NOMO-1 (cell line): ENCODE data around the gene UBR3.

Experiments
- DNase-seq, 2 experiments: peaks; one replicate each; lab custom pipeline; 2025; ENCODE audit not compliant: unreplicated experiment in 2 of 2; lab: John Stamatoyannopoulos, UW

Gene UBR3

DNA sequence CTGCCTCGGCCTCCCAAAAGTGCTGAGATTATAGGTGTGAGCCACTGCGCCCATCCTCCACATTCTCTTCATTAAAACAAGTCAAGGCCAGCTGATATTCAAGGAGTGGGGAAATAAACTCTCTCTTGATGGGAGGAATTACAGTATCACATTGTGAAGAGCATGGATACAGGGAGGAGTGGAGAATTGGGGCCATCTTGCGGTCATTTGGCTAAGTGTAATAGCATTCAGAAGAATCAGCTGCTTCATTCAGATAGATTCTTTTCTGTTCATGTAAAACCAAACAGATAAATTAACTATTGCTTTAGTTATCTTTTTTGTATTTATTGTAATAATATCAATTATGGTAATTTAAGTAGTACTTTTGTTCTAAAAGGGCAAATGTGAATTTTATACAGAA is 156.3 kb downstream of the UBR3 start:
- DNase-seq = no peak

DNA sequence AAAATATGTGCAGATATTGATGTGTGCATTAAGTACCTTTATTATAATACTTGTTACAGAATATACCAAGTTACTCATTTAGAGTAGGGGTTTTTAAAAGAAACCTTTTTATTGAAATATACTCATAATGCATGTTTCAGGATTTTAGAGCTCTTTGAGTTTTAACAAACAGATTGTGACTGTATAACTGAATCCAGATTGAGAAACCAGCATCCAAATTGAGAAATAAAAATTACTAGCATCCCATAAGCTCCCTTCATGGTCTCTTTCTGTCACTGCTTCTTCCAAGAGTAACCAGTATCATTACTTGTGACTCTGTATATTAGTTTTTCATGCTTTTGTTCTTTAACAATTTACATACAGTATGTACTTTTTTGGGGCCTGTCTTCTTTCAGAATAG is 156.9 kb downstream of the UBR3 start:
- DNase-seq = no peak

DNA sequence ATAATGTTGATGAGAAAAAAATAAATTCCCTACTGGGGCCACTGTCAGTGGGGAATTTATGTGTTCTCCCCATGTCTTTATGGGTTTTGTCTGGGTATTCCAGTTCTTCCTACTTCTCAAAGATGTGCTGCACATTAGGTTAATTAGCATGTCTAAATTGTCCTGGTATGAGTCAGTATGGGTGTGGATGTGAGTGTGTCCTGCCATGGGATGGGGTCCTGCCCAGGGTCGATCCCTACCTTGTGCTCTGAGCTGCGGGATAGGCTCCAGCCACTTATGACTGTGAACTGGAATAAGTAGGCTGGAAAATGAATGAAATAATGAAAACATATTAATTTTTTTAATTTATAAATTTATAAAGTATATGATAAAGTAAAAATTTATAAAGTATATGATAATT is 167.5 kb downstream of the UBR3 start:
- no peak for DNase-seq

DNA sequence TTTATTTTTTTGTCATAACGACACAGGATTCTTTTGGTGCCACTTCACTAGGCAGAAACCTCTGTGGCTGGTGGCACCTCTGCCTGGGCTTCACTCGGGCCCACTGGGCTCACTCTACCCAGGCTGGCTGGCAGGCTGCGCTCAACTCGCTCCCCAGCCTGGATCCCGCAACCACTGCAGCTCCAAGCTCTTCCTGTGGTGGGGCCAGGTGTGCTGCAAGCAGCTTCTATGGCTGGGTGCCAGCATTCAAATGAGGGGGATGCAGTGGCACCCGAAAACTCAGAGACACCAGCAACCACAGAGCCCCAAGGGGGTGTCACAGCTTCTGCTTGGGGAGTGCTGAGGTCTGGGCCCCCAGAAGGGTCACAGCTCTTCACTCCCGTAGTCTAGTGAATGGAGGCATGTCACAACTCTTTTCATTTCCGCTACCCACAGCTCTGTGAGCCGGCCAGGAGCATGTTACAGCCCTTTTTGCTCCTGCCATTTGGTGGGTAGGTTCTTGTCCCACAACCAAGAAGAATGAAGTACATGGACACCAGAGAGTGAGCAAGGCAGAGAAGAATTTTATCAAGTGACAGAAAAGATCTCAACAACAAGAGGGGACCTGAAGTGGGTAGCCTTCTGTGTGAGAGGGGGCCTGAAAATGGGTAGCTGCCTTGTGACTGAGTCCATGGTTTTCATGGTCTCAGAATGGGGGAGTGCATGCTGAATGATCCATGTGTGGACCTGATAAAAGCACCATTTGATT is 170.1 kb downstream of the UBR3 start:
- no peak for DNase-seq

DNA sequence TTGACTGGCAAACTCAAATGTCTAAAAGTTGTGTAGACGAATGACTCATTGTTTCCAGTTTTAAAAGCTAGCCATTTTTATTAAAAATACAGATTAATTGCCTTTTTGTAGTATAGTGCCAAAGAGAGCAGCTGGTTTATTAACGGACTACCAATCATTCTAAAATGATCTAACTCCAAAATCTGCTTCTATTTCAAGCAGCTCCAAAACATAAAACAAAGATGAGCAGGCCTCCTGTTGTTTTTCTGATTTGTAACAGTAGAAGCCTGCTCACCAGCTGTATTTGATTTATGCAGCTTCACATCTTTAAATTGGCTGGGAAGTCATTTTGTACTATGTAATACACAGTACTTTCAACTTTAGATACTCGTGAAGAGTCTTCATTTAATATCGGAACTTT is 171.8 kb downstream of the UBR3 start:
- no peak for DNase-seq

DNA sequence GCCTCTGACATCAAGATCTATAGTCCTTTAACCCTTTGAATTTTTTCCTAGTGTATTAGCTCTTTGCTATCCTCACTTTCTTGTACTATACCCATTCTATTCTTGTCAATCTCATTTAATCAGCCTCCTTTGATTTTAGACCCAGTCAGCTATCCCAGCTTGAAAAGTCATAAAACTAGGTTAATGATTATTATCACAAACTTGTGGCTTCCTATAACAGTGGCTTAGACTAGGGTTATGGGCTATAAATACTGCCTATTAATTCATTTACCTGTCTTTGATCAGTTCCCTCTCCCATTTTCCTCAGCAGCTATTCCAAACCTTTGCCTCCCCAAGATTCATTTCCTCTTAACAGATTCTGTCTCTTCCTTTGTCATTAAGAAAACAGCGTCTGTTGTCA is 174.8 kb downstream of the UBR3 start:
- DNase-seq = no peak

DNA sequence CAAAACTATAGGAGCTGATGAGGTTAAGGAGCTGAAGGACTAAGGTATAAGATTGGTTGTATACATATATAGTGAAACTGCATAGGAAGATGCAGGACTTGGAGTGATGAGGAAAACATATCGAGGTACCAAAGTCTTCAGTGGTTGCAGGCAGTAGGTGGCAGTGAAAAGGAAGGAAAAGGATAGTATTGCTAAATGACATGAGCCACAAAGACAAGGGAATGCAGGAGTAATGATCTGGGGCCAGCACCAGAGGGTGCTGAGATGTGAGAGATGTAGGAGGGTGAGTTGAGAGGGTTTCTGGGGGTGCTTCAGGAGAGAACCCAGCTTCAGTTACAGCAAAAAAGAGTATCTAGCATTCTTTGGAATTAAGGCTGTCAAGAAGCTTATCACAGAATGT is 178.4 kb downstream of the UBR3 start:
- no peak for DNase-seq

DNA sequence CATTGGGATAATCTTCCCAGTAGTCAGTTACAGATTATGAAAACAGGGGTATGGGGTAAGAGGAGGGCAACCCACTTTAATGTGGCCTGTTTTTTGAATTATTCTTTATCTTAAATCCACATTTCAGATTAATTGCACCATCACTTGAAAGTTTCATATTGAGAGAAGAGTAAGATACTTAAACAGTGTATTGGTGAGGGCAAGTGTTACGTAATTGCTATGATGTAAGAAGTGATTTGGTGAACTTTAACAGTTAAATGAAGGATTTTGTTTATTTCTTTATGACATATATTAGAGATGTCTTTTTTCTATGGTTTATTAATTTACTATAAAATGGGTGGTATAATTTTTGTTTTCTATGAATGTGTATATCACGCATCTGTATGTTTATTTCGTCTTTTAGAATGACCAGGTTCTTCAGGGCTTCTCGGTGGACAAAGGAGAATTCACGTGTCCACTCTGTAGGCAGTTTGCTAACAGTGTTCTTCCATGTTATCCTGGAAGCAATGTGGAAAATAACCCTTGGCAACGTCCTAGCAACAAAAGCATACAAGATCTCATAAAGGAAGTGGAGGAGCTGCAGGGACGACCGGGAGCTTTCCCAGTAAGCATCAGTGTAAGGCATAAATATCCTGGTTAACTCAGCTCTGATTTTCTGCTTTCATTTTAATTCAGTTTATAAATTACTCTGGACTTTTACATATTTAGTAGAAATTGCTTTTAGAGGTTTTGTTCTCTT is 179.5 kb downstream of the UBR3 start:
- DNase-seq = peak in 1 of 2 experiments; percentile 41

DNA sequence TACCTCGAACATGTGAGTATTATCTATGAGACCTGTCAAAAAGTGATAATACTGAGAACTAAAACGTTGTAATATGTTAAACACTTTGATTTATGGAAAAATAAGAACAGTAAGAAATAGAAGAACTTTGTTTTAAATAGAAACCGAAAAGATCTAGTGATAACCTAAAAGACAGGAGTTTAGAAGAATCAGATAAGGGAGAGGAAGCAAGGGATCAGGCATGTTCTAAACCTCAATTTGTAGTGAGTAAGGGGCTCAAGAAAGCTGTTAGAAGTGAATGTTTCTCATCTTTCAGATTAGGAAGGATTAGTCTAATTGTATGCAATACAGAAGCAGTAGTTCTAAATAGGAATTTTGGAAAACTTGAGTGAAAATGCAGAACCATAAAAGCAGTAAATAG is 182.0 kb downstream of the UBR3 start:
- no peak for DNase-seq

DNA sequence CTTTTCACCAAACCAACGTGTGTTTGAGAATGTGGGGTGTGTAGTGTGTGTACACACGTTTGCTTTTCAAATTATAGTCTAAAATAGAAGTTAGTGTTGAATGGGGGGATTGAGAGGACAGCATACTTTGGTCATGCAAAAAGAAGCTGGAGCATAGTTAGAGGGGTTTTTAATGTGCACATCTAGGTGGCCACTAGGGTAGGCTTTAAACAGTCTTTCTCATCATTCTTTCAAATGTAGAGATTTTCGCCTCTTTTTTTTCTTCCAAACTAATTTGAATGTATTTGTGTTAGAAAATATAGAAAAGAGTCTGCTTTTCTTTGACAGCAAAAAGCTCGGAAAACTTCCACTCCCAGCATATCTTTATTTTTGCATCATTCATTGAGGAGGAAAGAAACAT is 185.5 kb downstream of the UBR3 start:
- DNase-seq = no peak

DNA sequence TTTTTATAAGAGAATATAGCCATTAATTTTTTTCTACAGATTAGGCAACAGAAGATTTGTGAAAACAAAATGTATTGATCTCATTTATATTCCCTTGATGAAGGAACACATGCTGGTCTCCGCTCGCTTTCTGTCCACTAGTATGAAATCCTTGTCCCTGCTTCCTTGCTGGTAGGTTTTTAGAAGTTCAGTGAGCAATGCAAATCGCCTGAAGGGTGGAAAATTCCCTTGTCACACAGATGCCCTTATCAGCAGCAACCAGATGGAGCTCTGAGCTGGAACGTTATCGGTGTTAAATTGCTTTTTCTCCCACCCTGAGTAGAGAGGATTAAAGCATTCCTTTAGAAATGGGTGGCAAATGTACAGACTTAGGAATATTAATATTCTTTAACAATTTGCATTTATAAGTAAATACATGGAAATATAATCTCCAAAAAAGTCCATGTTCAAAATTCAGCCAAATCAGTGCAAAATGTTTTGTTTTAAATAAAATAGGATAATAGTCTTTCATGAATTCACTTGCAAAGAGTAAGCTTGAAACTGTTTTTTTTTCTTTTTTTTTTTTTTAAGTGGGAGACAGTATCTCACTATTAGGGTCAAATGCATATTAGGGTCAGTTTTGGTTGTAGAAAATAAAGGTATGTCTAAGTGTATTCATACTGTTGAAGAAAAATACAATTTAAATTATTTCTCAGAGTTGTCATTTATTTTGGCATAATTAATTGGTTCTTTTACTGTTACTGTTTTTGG is 186.7 kb downstream of the UBR3 start:
- no peak for DNase-seq

DNA sequence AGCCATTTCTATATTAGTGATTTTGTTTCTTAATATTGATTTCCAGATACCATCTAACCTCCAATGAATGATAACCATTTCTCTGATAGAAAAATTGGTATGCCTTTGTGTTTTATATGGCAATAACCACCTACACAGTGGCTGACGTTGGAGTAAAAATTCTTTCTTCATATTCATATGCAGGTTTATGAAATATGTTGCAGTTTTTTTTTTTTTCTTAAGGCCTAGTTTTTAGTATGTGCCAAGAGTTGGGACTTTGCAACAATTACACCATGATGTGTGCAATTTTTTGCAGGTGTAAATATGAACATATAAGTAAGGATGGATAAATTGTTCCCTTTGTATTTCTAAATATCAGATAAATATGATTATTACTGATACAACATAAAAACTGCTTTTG is 187.5 kb downstream of the UBR3 start:
- no peak for DNase-seq

DNA sequence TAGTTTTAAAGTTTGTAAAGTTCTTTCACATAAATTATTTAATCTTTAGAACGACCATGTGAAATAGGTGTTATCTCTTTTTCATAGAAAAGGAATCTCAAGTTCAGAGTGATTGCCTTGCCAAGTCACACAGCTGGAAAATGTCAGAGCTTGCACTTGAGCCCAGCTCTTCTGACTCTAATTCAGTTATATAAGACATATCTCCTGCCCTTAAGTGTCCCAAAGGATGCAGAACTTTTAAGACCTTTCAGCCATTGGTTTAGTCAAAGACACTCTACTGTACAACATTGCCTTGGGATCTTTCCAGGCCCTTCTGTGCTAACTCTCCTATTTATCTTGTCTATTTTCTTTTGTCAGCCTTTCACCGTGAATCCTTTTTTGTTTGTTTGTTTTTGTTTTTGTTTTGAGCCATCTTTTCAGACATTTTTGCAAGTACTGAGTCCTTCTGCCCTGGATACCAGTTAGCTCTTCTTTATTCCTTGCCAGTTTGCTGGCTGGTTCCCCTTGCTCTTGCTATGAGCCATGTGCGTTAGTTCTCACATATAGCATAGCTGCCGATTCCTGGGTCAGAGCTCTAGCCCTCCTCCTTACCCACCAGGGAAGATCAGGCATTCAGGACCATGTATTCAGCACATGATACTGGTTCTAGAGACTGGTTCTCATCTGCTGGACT is 190.7 kb downstream of the UBR3 start:
- no peak for DNase-seq

DNA sequence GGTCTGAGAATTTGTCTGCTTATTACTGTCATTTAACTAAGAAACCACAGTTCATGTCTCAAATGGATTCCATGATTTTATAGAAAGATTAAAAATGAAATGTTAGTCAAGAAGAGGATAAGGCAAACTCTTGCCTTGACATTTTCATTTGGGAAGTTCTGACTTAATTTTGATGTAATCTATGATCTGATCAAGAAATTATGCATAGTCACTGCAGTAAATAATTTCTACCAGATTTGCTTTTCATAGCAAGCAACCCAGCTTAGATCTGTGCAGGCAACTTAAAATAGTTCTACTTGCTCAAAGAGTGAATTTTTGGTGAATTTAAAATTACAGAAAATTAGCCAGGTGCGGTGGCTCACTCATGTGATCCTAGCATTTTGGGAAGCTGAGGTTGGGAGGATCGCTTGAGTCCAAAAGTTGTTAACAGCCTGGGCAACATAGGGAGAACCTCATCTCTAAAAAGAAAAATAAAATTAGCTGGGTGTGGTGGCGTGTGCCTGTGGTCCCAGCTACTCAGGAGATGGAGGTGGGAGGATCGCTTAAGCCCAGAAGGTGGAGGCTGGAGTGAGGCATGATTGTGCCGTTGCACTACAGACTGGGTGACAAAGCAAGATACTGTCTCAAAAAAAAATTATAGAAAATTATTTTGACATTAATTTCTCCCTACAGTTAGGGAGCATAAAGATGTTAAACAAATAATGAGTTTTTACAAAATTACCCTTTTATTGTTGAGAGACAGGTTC is 192.0 kb downstream of the UBR3 start:
- no peak for DNase-seq

DNA sequence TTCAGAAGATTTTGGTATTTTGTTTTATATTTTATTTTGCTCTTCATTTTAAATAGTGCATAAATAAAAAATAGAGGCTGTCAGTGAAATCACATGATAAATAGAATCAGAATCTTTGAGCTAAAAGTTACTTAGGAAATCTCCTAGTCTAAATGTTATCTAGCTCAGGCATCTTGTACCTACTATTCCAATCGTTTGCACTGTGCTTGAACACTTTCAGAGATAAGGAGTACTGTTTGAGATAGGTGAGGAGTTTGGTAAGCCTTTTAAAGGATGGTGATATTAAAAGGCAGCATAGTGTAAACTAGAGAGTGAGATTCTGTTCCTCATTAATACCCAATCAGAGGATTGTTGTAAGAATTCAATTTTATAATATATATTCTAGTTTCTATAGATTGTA is 193.5 kb downstream of the UBR3 start:
- no peak for DNase-seq

DNA sequence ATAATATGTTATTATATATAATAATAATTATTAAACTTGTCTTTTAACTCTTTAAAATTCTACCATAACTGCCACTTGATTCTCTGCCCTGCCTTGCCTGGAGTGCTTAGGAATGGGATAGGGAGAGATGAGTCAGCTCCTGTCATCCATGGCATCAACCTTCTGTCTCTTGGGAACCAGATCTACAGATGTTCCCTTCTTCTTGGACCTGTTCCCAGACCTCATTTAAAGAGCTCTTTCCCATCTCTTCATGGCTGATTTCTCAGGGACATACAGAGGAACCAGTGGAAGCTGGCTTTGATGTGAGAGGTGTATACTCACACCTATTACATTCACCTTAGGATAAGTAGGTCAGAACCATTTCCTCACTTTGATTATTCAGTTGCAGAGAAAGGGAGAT is 195.4 kb downstream of the UBR3 start:
- no peak for DNase-seq

DNA sequence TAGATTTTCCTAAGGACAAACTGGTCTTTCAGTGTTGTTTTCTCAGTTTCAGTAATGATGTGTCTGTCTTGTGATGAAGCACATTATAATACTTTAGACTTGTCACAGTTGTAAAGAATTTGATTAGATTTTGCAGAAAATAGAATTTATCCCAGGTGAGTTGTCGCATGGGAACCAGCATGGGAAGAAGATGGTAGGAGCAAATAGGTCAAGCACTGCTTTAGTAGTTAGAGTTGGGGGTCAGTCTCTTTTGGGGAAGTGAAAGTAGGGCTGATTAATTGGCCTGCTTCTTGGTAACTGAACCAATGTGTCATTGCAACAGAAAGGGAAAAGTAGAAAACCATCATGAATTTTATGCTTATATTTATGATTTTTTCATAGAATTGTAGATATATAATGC is 197.5 kb downstream of the UBR3 start:
- DNase-seq = peak; percentile 74 to 75

DNA sequence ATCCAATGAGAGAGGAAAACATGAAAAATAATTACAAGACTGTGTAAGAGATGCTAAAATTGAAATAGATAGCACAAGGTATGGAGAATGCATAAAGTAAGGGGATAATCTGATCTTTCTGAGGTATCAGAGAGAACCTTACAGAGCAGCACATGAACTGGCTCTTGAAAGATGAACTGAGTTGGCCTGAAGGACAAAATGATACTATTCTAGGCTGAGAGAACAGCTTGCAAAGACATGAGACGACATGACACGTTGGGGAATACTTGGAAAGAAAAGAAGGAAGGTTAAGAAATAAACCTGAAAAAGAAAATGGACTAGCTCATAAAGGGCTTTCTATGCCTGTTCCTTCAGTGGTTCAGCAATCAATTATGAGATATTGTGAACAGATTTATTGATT is 198.0 kb downstream of the UBR3 start:
- no peak for DNase-seq

DNA sequence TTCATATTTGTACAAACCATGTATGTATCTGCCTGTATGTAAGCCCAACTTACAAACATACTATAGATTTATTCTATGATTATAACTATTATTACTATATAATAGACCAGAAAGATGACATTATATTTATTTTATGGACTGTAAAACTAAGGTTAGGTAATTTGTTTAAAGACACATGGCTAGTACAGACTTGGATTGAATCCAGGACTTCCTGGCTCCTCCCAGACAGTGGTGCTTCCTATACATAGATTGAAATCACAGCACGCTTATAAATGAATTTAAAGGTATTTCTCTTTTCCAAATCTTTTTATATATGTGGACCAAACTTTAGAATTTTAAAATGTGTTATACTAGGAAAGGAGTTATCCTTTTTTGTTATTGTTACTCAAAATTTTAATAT is 199.1 kb downstream of the UBR3 start:
- DNase-seq = no peak

DNA sequence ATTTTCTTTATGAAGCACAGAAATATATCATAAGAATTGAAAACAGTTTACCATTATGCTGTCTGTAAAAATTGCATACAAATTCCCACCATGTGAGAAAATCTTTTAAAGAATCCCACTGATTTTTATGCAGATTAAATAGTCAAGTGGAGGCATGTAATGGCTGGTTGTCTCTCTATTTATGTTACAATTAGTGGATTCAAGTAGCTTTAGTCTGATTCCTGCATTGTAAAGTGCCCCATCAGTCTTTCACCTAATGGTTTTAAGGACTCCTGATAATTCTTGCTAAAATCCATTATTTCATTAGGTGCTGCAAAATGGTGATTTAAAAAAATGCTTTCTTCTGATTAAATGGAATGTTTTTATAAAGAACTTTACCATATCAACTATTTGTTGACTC is 202.3 kb downstream of the UBR3 start:
- DNase-seq = no peak

DNA sequence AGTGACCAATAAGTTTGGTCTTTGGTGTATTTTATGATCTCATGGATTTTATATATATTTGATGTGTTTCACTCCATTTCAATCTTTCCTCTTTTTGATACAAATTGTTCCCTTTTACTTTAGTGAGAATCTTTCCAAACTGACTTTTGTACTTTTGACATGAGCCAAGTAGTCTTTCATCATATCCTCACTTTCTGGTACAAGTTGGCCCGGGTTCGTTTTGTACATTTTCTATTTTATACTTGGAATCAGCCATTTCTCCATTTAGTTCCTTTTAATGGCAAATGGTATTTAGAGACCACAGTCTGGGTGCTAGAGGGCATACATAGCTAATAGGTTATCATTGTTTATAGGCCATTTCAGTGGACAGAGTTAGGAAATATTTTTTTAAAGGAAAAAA is 202.8 kb downstream of the UBR3 start:
- DNase-seq = peak; percentile 4 to 45
